ENCODE measurements around the gene UBE2G1. TPM values are rescaled to one million over a fixed set of nuclear protein-coding genes. Genes with fewer than 3 reads are reported as not detected.
A peak's percentile ranks its signal among the peaks of the same experiment; 100 is the strongest.

Gene UBE2G1
- total and polyA plus RNA-seq, 7 donors = 54.6 to 239 (median 152) TPM

DNA sequence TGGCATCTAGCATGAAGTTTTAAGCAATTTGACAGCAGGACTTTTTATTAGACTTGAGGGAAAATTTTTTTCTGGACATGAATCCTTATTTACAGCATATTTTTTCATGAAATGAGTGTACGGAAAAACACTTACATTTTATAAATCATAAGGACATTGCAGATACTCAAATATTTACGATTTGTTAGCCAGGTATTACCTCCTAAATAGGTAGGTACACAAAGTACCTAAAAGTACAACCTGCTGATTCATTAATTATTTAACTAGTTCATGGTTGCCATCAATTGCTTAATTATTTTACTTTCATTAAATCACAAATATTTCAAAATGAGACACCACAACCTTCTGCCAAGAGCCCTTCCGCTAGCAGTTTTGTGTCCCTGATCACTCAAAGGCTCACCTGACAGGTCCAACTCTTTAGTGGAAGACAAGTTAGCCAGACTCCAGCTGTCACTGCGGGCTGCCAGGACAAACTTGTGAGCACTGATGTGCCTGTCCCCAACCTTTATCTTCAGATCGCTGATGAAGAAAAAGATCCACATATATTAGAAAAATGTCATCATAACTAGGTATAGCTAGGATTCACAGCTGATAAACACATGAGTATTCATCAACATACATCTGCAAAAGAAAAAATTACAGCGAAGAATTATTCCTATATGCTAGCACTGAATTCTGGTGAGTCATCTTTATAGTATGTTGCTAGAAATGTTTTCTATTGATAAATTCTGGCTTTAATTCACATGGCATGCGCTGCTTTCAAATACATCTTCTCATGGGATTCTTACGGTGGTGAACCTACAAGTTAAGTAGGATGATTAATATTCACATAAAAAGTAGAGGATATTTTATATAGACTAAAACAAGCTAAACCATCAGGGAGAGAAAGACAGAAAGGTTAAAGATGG lies 130.8 kb downstream of the UBE2G1 start:
- ATAC-seq (no peak), DNase-seq (no peak)
- 66 to 79% (median 69%) methylated on average over 8 of the region's 8 CpGs for WGBS, 3 donors
- Histone ChIP-seq H3K9me3 (no peaks in the 10 kb centered on the region), H3K27ac (peak overlapping the region; percentile 84), H3K4me3 (peak overlapping the region; percentile 10), H3K4me1 (peaks cover 59% of the 10 kb centered on the region), H3K27me3 (ENCODE audit: insufficient read depth in 3 of 3, low read length in 2 of 3) (no peaks in the 10 kb centered on the region), H3K36me3 (ENCODE audit: insufficient read depth in 1 of 2, low read depth in 1 of 2) (peaks cover 2 to 40% of the 10 kb centered on the region in 2 donors)
- intact Hi-C loops (cut with DNase I) = no loop called here
- TF ChIP-seq, protein P1, sequence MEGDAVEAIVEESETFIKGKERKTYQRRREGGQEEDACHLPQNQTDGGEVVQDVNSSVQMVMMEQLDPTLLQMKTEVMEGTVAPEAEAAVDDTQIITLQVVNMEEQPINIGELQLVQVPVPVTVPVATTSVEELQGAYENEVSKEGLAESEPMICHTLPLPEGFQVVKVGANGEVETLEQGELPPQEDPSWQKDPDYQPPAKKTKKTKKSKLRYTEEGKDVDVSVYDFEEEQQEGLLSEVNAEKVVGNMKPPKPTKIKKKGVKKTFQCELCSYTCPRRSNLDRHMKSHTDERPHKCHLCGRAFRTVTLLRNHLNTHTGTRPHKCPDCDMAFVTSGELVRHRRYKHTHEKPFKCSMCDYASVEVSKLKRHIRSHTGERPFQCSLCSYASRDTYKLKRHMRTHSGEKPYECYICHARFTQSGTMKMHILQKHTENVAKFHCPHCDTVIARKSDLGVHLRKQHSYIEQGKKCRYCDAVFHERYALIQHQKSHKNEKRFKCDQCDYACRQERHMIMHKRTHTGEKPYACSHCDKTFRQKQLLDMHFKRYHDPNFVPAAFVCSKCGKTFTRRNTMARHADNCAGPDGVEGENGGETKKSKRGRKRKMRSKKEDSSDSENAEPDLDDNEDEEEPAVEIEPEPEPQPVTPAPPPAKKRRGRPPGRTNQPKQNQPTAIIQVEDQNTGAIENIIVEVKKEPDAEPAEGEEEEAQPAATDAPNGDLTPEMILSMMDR (IDR thresholded peaks at IDR 0.05) = no peak

DNA sequence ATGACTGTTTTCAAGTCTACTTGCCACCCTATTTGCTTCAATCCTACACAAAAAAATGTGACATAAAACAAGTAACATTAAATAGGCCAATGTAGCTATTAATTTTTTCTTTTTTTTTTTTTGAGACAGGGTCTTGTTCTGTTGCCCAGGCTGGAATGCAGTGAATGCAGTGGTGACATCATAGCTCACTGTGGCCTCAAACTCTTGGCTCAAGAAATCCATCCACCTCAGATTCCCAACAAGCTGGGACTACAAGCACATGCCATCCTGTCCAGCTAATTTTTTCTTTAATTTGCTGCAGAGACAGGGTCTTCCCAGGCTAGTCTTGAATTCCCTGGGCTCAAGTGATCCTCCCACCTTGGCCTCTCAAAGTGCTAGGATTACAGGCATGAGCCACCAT lies 132.1 kb downstream of the UBE2G1 start:
- H3K27ac ChIP-seq = peak overlapping the region; percentile 84
- H3K4me3 ChIP-seq = peak overlapping the region; percentile 11
- TF ChIP-seq, protein P1 (IDR thresholded peaks at IDR 0.05) = no peak
- ATAC-seq (no peak), DNase-seq (no peak)
- intact Hi-C loops (cut with DNase I) = no loop called here
- H3K4me1 ChIP-seq = peaks cover 71% of the 10 kb centered on the region
- no peaks in the 10 kb centered on the region for H3K27me3 ChIP-seq (ENCODE audit: insufficient read depth in 3 of 3, low read length in 2 of 3)
- H3K36me3 ChIP-seq (ENCODE audit: insufficient read depth in 1 of 2, low read depth in 1 of 2) = peaks cover 0 to 28% of the 10 kb centered on the region in 2 donors
- no peaks in the 10 kb centered on the region for H3K9me3 ChIP-seq

DNA sequence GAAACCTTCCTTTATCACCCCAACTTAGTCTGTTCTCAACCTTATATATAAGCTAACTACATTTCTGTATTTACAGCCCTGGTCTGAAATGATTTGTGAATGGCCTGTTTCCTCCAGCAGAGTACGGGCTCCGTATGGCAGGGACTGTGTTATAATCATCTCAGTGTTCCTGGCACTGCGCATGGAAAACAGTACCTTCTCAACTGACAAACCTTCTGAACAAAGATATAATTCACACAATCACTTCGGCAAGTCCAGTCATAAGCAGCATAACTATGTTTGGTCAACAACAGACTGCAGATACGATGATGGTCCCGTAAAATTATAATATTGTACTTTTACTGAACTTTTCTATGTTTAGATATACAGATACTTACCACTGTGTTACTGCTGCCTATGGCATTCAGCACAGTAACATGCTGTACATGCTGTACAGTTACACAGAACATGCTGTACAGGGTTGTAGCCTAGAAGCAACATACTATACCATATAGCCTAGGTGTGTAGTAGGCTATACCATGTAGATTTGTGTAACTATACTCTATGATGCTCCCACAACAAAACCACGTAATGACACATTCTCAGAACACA lies 132.7 kb downstream of the UBE2G1 start:
- H3K9me3 ChIP-seq = no peaks in the 10 kb centered on the region
- ATAC-seq (peak in 3 of 4 donors; percentile 21 to 64 (median 57)), DNase-seq (no peak)
- intact Hi-C loops (cut with DNase I) = no loop called here
- no peaks in the 10 kb centered on the region for H3K27me3 ChIP-seq (ENCODE audit: insufficient read depth in 3 of 3, low read length in 2 of 3)
- H3K27ac ChIP-seq = peak overlapping the region; percentile 84
- peaks cover 0 to 22% of the 10 kb centered on the region in 2 donors for H3K36me3 ChIP-seq (ENCODE audit: insufficient read depth in 1 of 2, low read depth in 1 of 2)
- TF ChIP-seq, protein P1 (IDR thresholded peaks at IDR 0.05) = no peak
- H3K4me3 ChIP-seq = peak overlapping the region; percentile 11
- WGBS, 3 donors = 36 to 42% (median 37%) methylated on average over 7 of the region's 7 CpGs
- H3K4me1 ChIP-seq = peaks cover 76% of the 10 kb centered on the region

DNA sequence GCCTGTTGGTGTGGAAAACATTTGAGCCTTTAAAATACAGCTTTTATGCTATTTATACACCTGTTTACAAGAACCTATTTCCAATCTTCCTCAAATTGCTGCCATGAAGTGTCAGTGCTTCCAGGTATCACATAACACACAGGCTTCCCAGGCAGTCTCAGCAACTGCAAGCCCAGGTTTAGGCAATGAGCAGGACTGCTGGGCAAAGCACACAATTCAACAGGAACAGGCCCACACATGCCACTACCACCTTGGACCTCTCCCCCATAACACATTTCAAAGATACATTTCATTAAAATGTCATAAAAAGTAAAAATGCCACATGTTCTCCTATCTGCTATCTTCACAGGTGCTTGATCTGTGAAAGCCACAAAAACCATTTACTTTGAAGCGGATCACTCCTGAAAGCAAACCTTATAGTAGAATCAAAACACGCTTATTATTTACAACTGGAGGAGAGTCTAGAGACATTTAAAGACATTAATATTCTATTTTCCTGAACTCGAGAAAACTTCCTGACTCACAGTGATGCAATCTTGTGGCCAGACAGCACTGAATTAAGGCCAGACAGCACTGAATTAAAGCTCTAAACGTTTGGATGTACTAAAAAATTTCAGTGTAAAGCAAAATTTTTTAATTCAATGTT lies 134.2 kb downstream of the UBE2G1 start:
- Histone ChIP-seq H3K27me3 (ENCODE audit: insufficient read depth in 3 of 3, low read length in 2 of 3) (no peaks in the 10 kb centered on the region), H3K36me3 (ENCODE audit: insufficient read depth in 1 of 2, low read depth in 1 of 2) (peaks cover 0 to 12% of the 10 kb centered on the region in 2 donors), H3K27ac (peak overlapping the region; percentile 84), H3K4me1 (peaks cover 74% of the 10 kb centered on the region), H3K4me3 (no peak overlapping the region), H3K9me3 (no peaks in the 10 kb centered on the region)
- WGBS, 3 donors = 35 to 50% (median 39%) methylated on average over 4 of the region's 4 CpGs
- DNase-seq = no peak
- TF ChIP-seq, protein P1 (IDR thresholded peaks at IDR 0.05) = no peak
- intact Hi-C loops (cut with DNase I) = no loop called here
- peak; percentile 36 to 75 (median 54) for ATAC-seq

Measured in psoas muscle (tissue), 8 donors.